HEK293 (cell line): ENCODE data around the gene CCDC92B.

Source experiments
- CTCF ChIA-PET: fragments of 350-600 bp; formaldehyde crosslinking; extraction: SDS; loops from one replicate; lab custom pipeline; 2021; ENCODE audit warnings: antibody characterized with exemption; lab: Yijun Ruan, JAX
- POLR2A ChIA-PET: fragments of 300-600 bp; formaldehyde crosslinking; extraction: SDS; loops from one replicate; lab custom pipeline; 2020; ENCODE audit warnings: antibody characterized with exemption, inconsistent platforms; lab: Yijun Ruan, JAX
- H3K27ac ChIP-seq: fragments of 200-500 bp; sonication (Bioruptor generic); 2 replicates; pipeline ENCODE4 v1.5.1; 2014; ENCODE audit warnings: low read depth, low read length, control low read depth, inconsistent platforms; ENCODE audit errors: extremely low read depth
- H3K36me3 ChIP-seq, 2 experiments: fragments of 200-500 bp in 1 of 2; sonication (Bioruptor generic) in 1 of 2; 1 replicate in 1 of 2; 2 replicates in 1 of 2; pipeline ENCODE4 v1.5.1; 2014 to 2017; ENCODE audit warnings: inconsistent platforms in 2 of 2, low read length in 2 of 2; ENCODE audit not compliant: control insufficient read depth in 2 of 2, insufficient read depth in 1 of 2
- H3K4me1 ChIP-seq: fragments of 200-500 bp; sonication (Bioruptor generic); 2 replicates; pipeline ENCODE4 v1.5.1; 2014; ENCODE audit warnings: mild to moderate bottlenecking, low read length, inconsistent platforms; ENCODE audit not compliant: control insufficient read depth, insufficient read depth
- H3K4me3 ChIP-seq: 2 replicates; pipeline ENCODE4 v1.5.1; 2011; ENCODE audit warnings: low read depth, mild to moderate bottlenecking, control low read depth, low read length, moderate library complexity
- H3K9me3 ChIP-seq: fragments of 200-500 bp; sonication (Bioruptor generic); 2 replicates; pipeline ENCODE4 v1.5.1; 2014; ENCODE audit warnings: low read depth, low read length, inconsistent platforms; ENCODE audit not compliant: control insufficient read depth, insufficient read depth
- BCL11A ChIP-seq: fragments of 450-650 bp; formaldehyde crosslinking; IDR thresholded peaks from 2 replicates; pipeline ENCODE4 v1.5.1; 2016; ENCODE audit warnings: low read depth, missing biosample characterization, missing genetic modification characterization
- GLI4 ChIP-seq: fragments of 450-650 bp; formaldehyde crosslinking; IDR thresholded peaks from 2 replicates; pipeline ENCODE4 v1.5.1; 2016; ENCODE audit warnings: missing biosample characterization, missing genetic modification characterization
- PRDM1 ChIP-seq: fragments of 450-650 bp; formaldehyde crosslinking; IDR thresholded peaks from 2 replicates; pipeline ENCODE4; 2016; ENCODE audit warnings: missing biosample characterization, missing genetic modification characterization
- SCRT2 ChIP-seq: fragments of 450-650 bp; formaldehyde crosslinking; IDR thresholded peaks from 2 replicates; pipeline ENCODE4 v1.5.1; 2016; ENCODE audit warnings: missing biosample characterization, missing genetic modification characterization
- ZBTB8A ChIP-seq: fragments of 450-650 bp; formaldehyde crosslinking; IDR thresholded peaks from 2 replicates; pipeline ENCODE4 v1.5.1; 2016; ENCODE audit warnings: missing biosample characterization, missing genetic modification characterization
- ZNF133 ChIP-seq: fragments of 450-650 bp; formaldehyde crosslinking; IDR thresholded peaks from 2 replicates; pipeline ENCODE4 v1.5.1; 2016; ENCODE audit warnings: missing biosample characterization, missing genetic modification characterization
- ZNF174 ChIP-seq: fragments of 450-650 bp; formaldehyde crosslinking; IDR thresholded peaks from 2 replicates; pipeline ENCODE4 v1.5.0; 2017; ENCODE audit warnings: missing biosample characterization, mild to moderate bottlenecking, missing genetic modification characterization
- ZNF202 ChIP-seq: fragments of 450-650 bp; formaldehyde crosslinking; IDR thresholded peaks from 2 replicates; pipeline ENCODE4 v1.5.1; 2016; ENCODE audit warnings: missing biosample characterization, missing genetic modification characterization, borderline replicate concordance
- ZNF223 ChIP-seq: fragments of 450-650 bp; formaldehyde crosslinking; IDR thresholded peaks from 2 replicates; pipeline ENCODE4 v1.5.1; 2016; ENCODE audit warnings: missing biosample characterization, missing genetic modification characterization
- ZNF24 ChIP-seq: fragments of 450-650 bp; formaldehyde crosslinking; IDR thresholded peaks from 2 replicates; pipeline ENCODE4 v1.5.1; 2016; ENCODE audit warnings: missing biosample characterization, missing genetic modification characterization
- ZNF354C ChIP-seq: fragments of 450-650 bp; formaldehyde crosslinking; IDR thresholded peaks from 2 replicates; pipeline ENCODE4 v1.5.1; 2016; ENCODE audit warnings: missing biosample characterization, missing genetic modification characterization, low read depth, borderline replicate concordance
- ZNF449 ChIP-seq: fragments of 450-650 bp; formaldehyde crosslinking; IDR thresholded peaks from 2 replicates; pipeline ENCODE4 v1.5.1; 2017; ENCODE audit warnings: missing biosample characterization, mild to moderate bottlenecking, missing genetic modification characterization, moderate library complexity
- ZNF600 ChIP-seq: fragments of 450-650 bp; formaldehyde crosslinking; IDR thresholded peaks from 2 replicates; pipeline ENCODE4 v1.5.1; 2016; ENCODE audit warnings: missing biosample characterization, missing genetic modification characterization
- ZSCAN5A ChIP-seq: fragments of 450-650 bp; formaldehyde crosslinking; IDR thresholded peaks from 2 replicates; pipeline ENCODE4 v1.5.1; 2016; ENCODE audit warnings: missing biosample characterization, missing genetic modification characterization
- ZXDB ChIP-seq: fragments of 450-650 bp; formaldehyde crosslinking; IDR thresholded peaks from 2 replicates; pipeline ENCODE4 v1.5.1; 2016; ENCODE audit warnings: missing biosample characterization, missing genetic modification characterization
- TF ChIP-seq, protein P1 (sequence below): fragments of 450-650 bp; formaldehyde crosslinking; IDR thresholded peaks from 2 replicates; pipeline ENCODE4 v1.5.1; 2016; ENCODE audit warnings: missing biosample characterization, missing genetic modification characterization
- TF ChIP-seq, protein P2 (sequence below): fragments of 450-650 bp; formaldehyde crosslinking; IDR thresholded peaks from 2 replicates; pipeline ENCODE4 v1.5.1; 2017; ENCODE audit warnings: missing biosample characterization, missing genetic modification characterization
- TF ChIP-seq, protein P3 (sequence below): fragments of 450-650 bp; formaldehyde crosslinking; IDR thresholded peaks from 2 replicates; pipeline ENCODE4 v1.5.1; 2016; ENCODE audit warnings: missing biosample characterization, missing genetic modification characterization, borderline replicate concordance
- TF ChIP-seq, protein P4 (sequence below): sonication (generic); formaldehyde crosslinking; IDR thresholded peaks from 2 replicates; pipeline ENCODE4 v1.8.1; 2022; ENCODE audit warnings: mild to moderate bottlenecking, moderate library complexity, missing genetic modification reagents

Gene CCDC92B

GRCh38 chr17:2795441-2796163, 46.1 kb upstream of the CCDC92B start (continued):
- TF ChIP-seq, protein P1, sequence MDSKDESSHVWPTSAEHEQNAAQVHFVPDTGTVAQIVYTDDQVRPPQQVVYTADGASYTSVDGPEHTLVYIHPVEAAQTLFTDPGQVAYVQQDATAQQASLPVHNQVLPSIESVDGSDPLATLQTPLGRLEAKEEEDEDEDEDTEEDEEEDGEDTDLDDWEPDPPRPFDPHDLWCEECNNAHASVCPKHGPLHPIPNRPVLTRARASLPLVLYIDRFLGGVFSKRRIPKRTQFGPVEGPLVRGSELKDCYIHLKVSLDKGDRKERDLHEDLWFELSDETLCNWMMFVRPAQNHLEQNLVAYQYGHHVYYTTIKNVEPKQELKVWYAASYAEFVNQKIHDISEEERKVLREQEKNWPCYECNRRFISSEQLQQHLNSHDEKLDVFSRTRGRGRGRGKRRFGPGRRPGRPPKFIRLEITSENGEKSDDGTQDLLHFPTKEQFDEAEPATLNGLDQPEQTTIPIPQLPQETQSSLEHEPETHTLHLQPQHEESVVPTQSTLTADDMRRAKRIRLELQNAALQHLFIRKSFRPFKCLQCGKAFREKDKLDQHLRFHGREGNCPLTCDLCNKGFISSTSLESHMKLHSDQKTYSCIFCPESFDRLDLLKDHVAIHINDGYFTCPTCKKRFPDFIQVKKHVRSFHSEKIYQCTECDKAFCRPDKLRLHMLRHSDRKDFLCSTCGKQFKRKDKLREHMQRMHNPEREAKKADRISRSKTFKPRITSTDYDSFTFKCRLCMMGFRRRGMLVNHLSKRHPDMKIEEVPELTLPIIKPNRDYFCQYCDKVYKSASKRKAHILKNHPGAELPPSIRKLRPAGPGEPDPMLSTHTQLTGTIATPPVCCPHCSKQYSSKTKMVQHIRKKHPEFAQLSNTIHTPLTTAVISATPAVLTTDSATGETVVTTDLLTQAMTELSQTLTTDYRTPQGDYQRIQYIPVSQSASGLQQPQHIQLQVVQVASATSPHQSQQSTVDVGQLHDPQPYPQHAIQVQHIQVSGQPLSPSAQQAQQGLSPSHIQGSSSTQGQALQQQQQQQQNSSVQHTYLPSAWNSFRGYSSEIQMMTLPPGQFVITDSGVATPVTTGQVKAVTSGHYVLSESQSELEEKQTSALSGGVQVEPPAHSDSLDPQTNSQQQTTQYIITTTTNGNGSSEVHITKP: no peak
- TF ChIP-seq, protein P2, sequence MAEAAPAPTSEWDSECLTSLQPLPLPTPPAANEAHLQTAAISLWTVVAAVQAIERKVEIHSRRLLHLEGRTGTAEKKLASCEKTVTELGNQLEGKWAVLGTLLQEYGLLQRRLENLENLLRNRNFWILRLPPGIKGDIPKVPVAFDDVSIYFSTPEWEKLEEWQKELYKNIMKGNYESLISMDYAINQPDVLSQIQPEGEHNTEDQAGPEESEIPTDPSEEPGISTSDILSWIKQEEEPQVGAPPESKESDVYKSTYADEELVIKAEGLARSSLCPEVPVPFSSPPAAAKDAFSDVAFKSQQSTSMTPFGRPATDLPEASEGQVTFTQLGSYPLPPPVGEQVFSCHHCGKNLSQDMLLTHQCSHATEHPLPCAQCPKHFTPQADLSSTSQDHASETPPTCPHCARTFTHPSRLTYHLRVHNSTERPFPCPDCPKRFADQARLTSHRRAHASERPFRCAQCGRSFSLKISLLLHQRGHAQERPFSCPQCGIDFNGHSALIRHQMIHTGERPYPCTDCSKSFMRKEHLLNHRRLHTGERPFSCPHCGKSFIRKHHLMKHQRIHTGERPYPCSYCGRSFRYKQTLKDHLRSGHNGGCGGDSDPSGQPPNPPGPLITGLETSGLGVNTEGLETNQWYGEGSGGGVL: no peak
- TF ChIP-seq ZBTB8A (tag by site-specific recombination): no peak
- no peak for TF ChIP-seq ZNF223 (tag by site-specific recombination)
- no peak for TF ChIP-seq ZNF24
- TF ChIP-seq ZNF174 (tag by site-specific recombination): no peak

GRCh38 chr17:2794111-2794803, 44.8 kb upstream of the CCDC92B start:
- ChIA-PET CTCF (interaction anchor here (0.8 kb wide), 1 partner anchor 8 kb away, joined by 5 read pairs; no protein-coding TSS in a partner anchor), POLR2A (interaction anchor here (0.8 kb wide), 1 partner anchor 8 kb away, joined by 6 read pairs; no protein-coding TSS in a partner anchor)
- Histone ChIP-seq H3K4me3 (no peak overlapping the region), H3K9me3 (no peaks in the 10 kb centered on the region), H3K4me1 (no peaks in the 10 kb centered on the region), H3K36me3 (no peaks in the 10 kb centered on the region), H3K27ac (no peak overlapping the region)
- TF ChIP-seq SCRT2: peak; percentile 65
- TF ChIP-seq, protein P3, sequence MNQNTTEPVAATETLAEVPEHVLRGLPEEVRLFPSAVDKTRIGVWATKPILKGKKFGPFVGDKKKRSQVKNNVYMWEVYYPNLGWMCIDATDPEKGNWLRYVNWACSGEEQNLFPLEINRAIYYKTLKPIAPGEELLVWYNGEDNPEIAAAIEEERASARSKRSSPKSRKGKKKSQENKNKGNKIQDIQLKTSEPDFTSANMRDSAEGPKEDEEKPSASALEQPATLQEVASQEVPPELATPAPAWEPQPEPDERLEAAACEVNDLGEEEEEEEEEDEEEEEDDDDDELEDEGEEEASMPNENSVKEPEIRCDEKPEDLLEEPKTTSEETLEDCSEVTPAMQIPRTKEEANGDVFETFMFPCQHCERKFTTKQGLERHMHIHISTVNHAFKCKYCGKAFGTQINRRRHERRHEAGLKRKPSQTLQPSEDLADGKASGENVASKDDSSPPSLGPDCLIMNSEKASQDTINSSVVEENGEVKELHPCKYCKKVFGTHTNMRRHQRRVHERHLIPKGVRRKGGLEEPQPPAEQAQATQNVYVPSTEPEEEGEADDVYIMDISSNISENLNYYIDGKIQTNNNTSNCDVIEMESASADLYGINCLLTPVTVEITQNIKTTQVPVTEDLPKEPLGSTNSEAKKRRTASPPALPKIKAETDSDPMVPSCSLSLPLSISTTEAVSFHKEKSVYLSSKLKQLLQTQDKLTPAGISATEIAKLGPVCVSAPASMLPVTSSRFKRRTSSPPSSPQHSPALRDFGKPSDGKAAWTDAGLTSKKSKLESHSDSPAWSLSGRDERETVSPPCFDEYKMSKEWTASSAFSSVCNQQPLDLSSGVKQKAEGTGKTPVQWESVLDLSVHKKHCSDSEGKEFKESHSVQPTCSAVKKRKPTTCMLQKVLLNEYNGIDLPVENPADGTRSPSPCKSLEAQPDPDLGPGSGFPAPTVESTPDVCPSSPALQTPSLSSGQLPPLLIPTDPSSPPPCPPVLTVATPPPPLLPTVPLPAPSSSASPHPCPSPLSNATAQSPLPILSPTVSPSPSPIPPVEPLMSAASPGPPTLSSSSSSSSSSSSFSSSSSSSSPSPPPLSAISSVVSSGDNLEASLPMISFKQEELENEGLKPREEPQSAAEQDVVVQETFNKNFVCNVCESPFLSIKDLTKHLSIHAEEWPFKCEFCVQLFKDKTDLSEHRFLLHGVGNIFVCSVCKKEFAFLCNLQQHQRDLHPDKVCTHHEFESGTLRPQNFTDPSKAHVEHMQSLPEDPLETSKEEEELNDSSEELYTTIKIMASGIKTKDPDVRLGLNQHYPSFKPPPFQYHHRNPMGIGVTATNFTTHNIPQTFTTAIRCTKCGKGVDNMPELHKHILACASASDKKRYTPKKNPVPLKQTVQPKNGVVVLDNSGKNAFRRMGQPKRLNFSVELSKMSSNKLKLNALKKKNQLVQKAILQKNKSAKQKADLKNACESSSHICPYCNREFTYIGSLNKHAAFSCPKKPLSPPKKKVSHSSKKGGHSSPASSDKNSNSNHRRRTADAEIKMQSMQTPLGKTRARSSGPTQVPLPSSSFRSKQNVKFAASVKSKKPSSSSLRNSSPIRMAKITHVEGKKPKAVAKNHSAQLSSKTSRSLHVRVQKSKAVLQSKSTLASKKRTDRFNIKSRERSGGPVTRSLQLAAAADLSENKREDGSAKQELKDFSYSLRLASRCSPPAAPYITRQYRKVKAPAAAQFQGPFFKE (tag by site-specific recombination): no peak
- TF ChIP-seq ZSCAN5A: no peak
- TF ChIP-seq ZNF354C: no peak
- TF ChIP-seq ZNF133 (tag by site-specific recombination): no peak
- no peak for TF ChIP-seq GLI4 (tag by site-specific recombination)
- TF ChIP-seq, protein P4, sequence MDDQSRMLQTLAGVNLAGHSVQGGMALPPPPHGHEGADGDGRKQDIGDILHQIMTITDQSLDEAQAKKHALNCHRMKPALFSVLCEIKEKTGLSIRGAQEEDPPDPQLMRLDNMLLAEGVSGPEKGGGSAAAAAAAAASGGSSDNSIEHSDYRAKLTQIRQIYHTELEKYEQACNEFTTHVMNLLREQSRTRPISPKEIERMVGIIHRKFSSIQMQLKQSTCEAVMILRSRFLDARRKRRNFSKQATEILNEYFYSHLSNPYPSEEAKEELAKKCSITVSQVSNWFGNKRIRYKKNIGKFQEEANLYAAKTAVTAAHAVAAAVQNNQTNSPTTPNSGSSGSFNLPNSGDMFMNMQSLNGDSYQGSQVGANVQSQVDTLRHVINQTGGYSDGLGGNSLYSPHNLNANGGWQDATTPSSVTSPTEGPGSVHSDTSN (CRISPR knock-in tag): no peak
- TF ChIP-seq PRDM1 (tag by site-specific recombination): 0 out of 2 replicates have a peak, but pooled peaks have one; percentile 17
- no peak for TF ChIP-seq ZNF449
- TF ChIP-seq ZNF202 (tag by site-specific recombination): no peak
- no peak for TF ChIP-seq ZNF600
- no peak for TF ChIP-seq BCL11A
- no peak for TF ChIP-seq ZXDB (tag by site-specific recombination)
